Nephron progenitor cell (in vitro differentiated cells): ENCODE results near the gene SLC2A1.

ENCODE experiments used
- DNase-seq: peaks from one replicate; pipeline ENCODE4 v3.0.0; 2021
- H3K27ac Mint-ChIP-seq: 2 replicates; pipeline ENCODE4 v1.8.0; 2021; ENCODE audit warnings: mild to moderate bottlenecking, moderate library complexity, mixed read lengths
- H3K27me3 Mint-ChIP-seq: 2 replicates; pipeline ENCODE4 v1.8.0; 2021; ENCODE audit warnings: mild to moderate bottlenecking, low read depth, mixed read lengths; ENCODE audit not compliant: poor library complexity
- H3K36me3 Mint-ChIP-seq: 2 replicates; pipeline ENCODE4 v1.8.0; 2021; ENCODE audit warnings: low read depth, mixed read lengths
- H3K4me1 Mint-ChIP-seq: 2 replicates; pipeline ENCODE4 v1.8.0; 2021; ENCODE audit warnings: mixed read lengths
- H3K4me3 Mint-ChIP-seq: 2 replicates; pipeline ENCODE4 v1.8.0; 2021; ENCODE audit warnings: mild to moderate bottlenecking, moderate library complexity, mixed read lengths
- H3K9me3 Mint-ChIP-seq: 2 replicates; pipeline ENCODE4 v1.8.0; 2021; ENCODE audit warnings: mild to moderate bottlenecking, moderate library complexity, mixed read lengths
- TF ChIP-seq, protein P1 (sequence below): fragments of 200-600 bp; sonication (generic); IDR thresholded peaks from 2 replicates; pipeline ENCODE4 v1.5.0; 2021; ENCODE audit warnings: antibody characterized with exemption

SLC2A1 gene

DNA sequence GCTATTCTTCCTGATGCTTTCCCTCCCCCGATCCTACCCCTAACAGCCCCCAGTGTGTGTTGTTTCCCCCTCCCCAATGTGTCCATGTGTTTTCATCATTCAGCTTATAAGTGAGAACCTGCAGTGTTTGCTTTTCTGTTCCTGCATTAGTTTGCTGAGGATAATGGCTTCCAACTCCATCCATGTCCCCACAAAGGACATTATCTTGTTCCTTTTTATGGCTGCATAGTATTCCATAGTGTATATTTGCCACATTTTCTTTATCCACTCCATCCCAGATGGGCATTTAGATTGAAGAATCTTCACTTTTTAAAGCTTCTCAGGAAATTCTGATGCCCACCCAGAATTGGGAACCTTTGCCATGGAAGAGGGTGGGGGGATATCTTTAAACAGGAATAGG, 19.0 kb upstream of the SLC2A1 start:
- Mint-ChIP-seq H3K27ac (no peak overlapping the region), H3K4me1 (peaks cover 65% of the 10 kb centered on the region), H3K36me3 (peaks cover 21% of the 10 kb centered on the region), H3K4me3 (no peak overlapping the region), H3K27me3 (peaks cover 3% of the 10 kb centered on the region), H3K9me3 (no peaks in the 10 kb centered on the region)
- no peak for DNase-seq
- TF ChIP-seq, protein P1, sequence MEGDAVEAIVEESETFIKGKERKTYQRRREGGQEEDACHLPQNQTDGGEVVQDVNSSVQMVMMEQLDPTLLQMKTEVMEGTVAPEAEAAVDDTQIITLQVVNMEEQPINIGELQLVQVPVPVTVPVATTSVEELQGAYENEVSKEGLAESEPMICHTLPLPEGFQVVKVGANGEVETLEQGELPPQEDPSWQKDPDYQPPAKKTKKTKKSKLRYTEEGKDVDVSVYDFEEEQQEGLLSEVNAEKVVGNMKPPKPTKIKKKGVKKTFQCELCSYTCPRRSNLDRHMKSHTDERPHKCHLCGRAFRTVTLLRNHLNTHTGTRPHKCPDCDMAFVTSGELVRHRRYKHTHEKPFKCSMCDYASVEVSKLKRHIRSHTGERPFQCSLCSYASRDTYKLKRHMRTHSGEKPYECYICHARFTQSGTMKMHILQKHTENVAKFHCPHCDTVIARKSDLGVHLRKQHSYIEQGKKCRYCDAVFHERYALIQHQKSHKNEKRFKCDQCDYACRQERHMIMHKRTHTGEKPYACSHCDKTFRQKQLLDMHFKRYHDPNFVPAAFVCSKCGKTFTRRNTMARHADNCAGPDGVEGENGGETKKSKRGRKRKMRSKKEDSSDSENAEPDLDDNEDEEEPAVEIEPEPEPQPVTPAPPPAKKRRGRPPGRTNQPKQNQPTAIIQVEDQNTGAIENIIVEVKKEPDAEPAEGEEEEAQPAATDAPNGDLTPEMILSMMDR = no peak

- no peak for DNase-seq
- Mint-ChIP-seq H3K4me1 (peaks cover 54% of the 10 kb centered on the region), H3K36me3 (peaks cover 21% of the 10 kb centered on the region), H3K9me3 (no peaks in the 10 kb centered on the region), H3K27ac (peak overlapping the region; percentile 86), H3K27me3 (peaks cover 3% of the 10 kb centered on the region), H3K4me3 (no peak overlapping the region)
- TF ChIP-seq, protein P1 = no peak
Observed at GRCh38 chr1:42975561-42976225, 17.0 kb upstream of the SLC2A1 start.

- Mint-ChIP-seq H3K27me3 (no peaks in the 10 kb centered on the region), H3K36me3 (peaks cover 21% of the 10 kb centered on the region), H3K4me3 (no peak overlapping the region), H3K4me1 (peaks cover 53% of the 10 kb centered on the region), H3K9me3 (no peaks in the 10 kb centered on the region), H3K27ac (peak overlapping the region; percentile 86)
- no peak for DNase-seq
- TF ChIP-seq, protein P1 = no peak
Observed at GRCh38 chr1:42974767-42975437, 16.2 kb upstream of the SLC2A1 start.

DNA sequence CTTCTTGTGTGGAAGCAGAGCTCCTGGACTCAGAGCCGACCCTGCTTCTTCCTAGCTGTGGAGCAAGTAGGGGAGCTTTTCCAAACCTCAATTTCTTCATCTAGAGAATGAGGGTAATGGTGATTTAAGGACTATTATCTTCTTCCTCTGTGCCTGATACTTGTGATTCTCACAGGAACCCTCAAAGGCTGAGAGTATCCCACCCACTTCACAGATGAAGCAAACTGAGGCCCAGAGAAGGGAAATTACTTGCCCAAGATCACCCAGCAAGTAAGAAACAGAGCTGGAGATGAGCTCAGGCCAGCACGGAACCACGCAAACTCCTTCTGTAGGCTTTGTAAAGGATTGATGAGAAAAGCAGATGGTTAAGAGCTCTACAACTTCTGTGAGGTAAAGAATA, 15.1 kb upstream of the SLC2A1 start:
- Mint-ChIP-seq H3K9me3 (no peaks in the 10 kb centered on the region), H3K4me1 (peaks cover 49% of the 10 kb centered on the region), H3K4me3 (no peak overlapping the region), H3K27ac (peak overlapping the region; percentile 89), H3K27me3 (no peaks in the 10 kb centered on the region), H3K36me3 (peaks cover 16% of the 10 kb centered on the region)
- TF ChIP-seq, protein P1 = no peak
- no peak for DNase-seq

DNA sequence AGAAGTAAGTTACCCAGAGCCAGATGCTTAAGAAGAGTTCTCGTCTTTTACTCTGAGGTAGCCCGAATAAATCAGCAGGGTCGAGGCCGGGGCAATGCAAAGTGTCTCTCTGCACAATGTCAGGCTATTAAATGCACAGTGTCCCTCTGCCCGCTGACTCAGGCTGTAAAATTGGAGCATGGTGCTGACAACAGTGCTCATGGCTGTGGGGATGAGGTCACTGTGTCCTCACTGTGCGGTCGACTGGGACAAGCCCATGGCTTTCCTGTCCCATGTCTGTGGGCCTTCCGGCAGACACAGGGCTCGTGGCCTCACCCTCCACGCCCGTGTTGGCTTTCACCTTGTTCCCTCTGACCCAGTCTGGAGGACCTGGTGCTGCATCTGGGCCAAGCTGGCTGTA, 14.6 kb upstream of the SLC2A1 start:
- peaks cover 44% of the 10 kb centered on the region for H3K4me1 Mint-ChIP-seq
- DNase-seq = no peak
- H3K4me3 Mint-ChIP-seq = no peak overlapping the region
- TF ChIP-seq, protein P1 = no peak
- no peaks in the 10 kb centered on the region for H3K9me3 Mint-ChIP-seq
- H3K36me3 Mint-ChIP-seq = peaks cover 15% of the 10 kb centered on the region
- H3K27me3 Mint-ChIP-seq = no peaks in the 10 kb centered on the region
- peak overlapping the region; percentile 32 for H3K27ac Mint-ChIP-seq
